SK-N-SH (cell line): ENCODE results near the gene PLEKHG2. TPM values are rescaled to one million over a fixed set of nuclear protein-coding genes. Genes with fewer than 3 reads are reported as not detected.

Experiments
- CTCF ChIA-PET: fragments of 300-600, 350-600 bp; formaldehyde crosslinking; extraction: SDS; loops from one replicate; lab custom pipeline; 2021; lab: Yijun Ruan, JAX
- POLR2A ChIA-PET: fragments of 350-600 bp; sonication (Branson Sonifier 250); formaldehyde crosslinking; extraction: SDS; loops from one replicate; lab custom pipeline; 2020; ENCODE audit warnings: antibody characterized with exemption, inconsistent platforms; lab: Yijun Ruan, JAX
- DNase-seq: peaks from one replicate; pipeline ENCODE4 v3.0.0; 2012
- H2AFZ ChIP-seq: fragments of 200-600 bp; sonication (generic); 2 replicates; pipeline ENCODE4 v1.8.1; 2016; ENCODE audit warnings: antibody characterized with exemption, mild to moderate bottlenecking, low read depth
- H3F3A ChIP-seq: fragments of 200-600 bp; sonication (generic); replicated peaks from 2 replicates; pipeline ENCODE3; 2016; ENCODE audit warnings: antibody characterized with exemption, mild to moderate bottlenecking; ENCODE audit not compliant: insufficient read depth
- H3K27ac ChIP-seq, 2 experiments: fragments of 200-500 bp in 1 of 2; fragments of 200-600 bp in 1 of 2; sonication (Bioruptor generic) in 1 of 2; sonication (generic), shearing (Covaris generic) in 1 of 2; 2 replicates each; pipeline versions ENCODE4 v1.5.1 to v1.6.1; 2014 to 2016; ENCODE audit warnings: low read depth in 2 of 2, inconsistent platforms in 1 of 2, low read length in 1 of 2, mild to moderate bottlenecking in 1 of 2, mixed read lengths in 1 of 2
- H3K27me3 ChIP-seq: fragments of 200-600 bp; sonication (generic), shearing (Covaris generic); 2 replicates; pipeline ENCODE4 v1.6.1; 2016; ENCODE audit warnings: mixed run types; ENCODE audit not compliant: insufficient read depth
- H3K36me3 ChIP-seq, 2 experiments: fragments of 200-500 bp in 1 of 2; fragments of 200-600 bp in 1 of 2; sonication (Bioruptor generic) in 1 of 2; sonication (generic) in 1 of 2; replicated peaks in 1 of 2; 2 replicates each; pipeline versions ENCODE3 to v1.5.1; 2014 to 2016; ENCODE audit warnings: low read length in 1 of 2, mild to moderate bottlenecking in 1 of 2; ENCODE audit not compliant: insufficient read depth in 2 of 2, control insufficient read depth in 1 of 2
- H3K4me1 ChIP-seq, 2 experiments: fragments of 200-500 bp in 1 of 2; fragments of 200-600 bp in 1 of 2; sonication (Bioruptor generic) in 1 of 2; sonication (generic), shearing (Covaris generic) in 1 of 2; 2 replicates each; pipeline versions ENCODE4 v1.5.1 to v1.6.1; 2014 to 2016; ENCODE audit warnings: low read depth in 1 of 2, low read length in 1 of 2, mixed run types in 1 of 2; ENCODE audit not compliant: insufficient read depth in 2 of 2, control insufficient read depth in 1 of 2
- H3K4me2 ChIP-seq: fragments of 200-600 bp; sonication (generic), shearing (Covaris generic); 2 replicates; pipeline ENCODE4 v1.6.1; 2017; ENCODE audit warnings: mixed run types
- H3K4me3 ChIP-seq, 2 experiments: fragments of 200-500 bp in 1 of 2; fragments of 200-600 bp in 1 of 2; sonication (Bioruptor generic) in 1 of 2; sonication (generic), shearing (Covaris generic) in 1 of 2; 2 replicates each; pipeline versions ENCODE4 v1.5.1 to v1.8.1; 2014 to 2016; ENCODE audit warnings: low read depth in 2 of 2, inconsistent platforms in 1 of 2, low read length in 1 of 2, mild to moderate bottlenecking in 1 of 2, mixed read lengths in 1 of 2, moderate library complexity in 1 of 2
- H3K79me2 ChIP-seq: fragments of 200-600 bp; sonication (generic); 2 replicates; pipeline ENCODE4 v1.8.1; 2017; ENCODE audit warnings: mild to moderate bottlenecking; ENCODE audit not compliant: insufficient read depth
- H3K9ac ChIP-seq: fragments of 200-600 bp; sonication (generic); 2 replicates; pipeline ENCODE4 v1.6.1; 2017; ENCODE audit warnings: mixed run types
- H3K9me2 ChIP-seq: fragments of 200-600 bp; sonication (generic); 2 replicates; pipeline ENCODE4 v1.6.1; 2017; ENCODE audit warnings: mixed run types
- H3K9me3 ChIP-seq: fragments of 200-600 bp; sonication (generic); 2 replicates; pipeline ENCODE4 v1.6.1; 2017; ENCODE audit warnings: mixed run types, mild to moderate bottlenecking, moderate library complexity
- H4K20me1 ChIP-seq: fragments of 200-600 bp; sonication (generic); 2 replicates; pipeline ENCODE4 v1.6.1; 2017; ENCODE audit warnings: mild to moderate bottlenecking, mixed run types; ENCODE audit not compliant: insufficient read depth
- GABPA ChIP-seq: IDR thresholded peaks from 2 replicates; pipeline ENCODE4 v1.4.0; 2012; ENCODE audit warnings: low read depth, mild to moderate bottlenecking
- JUND ChIP-seq: IDR thresholded peaks from 2 replicates; pipeline ENCODE4 v1.4.0; 2012
- PBX3 ChIP-seq: IDR thresholded peaks from 2 replicates; pipeline ENCODE4; 2012
- RAD21 ChIP-seq: IDR thresholded peaks from 2 replicates; pipeline ENCODE4 v1.6.1; 2012; ENCODE audit warnings: mild to moderate bottlenecking, low read length
- RFX5 ChIP-seq: IDR thresholded peaks from 2 replicates; pipeline ENCODE4 v1.6.1; 2012; ENCODE audit warnings: mild to moderate bottlenecking, improper control_type of control experiment, low read length
- TEAD4 ChIP-seq: IDR thresholded peaks from 2 replicates; pipeline ENCODE4 v1.4.0; 2012; ENCODE audit warnings: mild to moderate bottlenecking, borderline replicate concordance; ENCODE audit not compliant: insufficient read depth
- WGBS: methylation state at CpG from one replicate; pipeline ENCODE4 v1.1.6; 2017; ENCODE audit warnings: low lambda C conversion rate; 5-methylcytosine and 5-hydroxymethylcytosine counted together
- polyA plus RNA-seq, 3 experiments: library from polyadenylated mRNA; depleted of rRNA; stranded (reverse); fragments of >200 nt; gene quantifications; 2 replicates each; pipeline ENCODE4 v1.2.3, GENCODE V29; 2012
- TF ChIP-seq, protein P1 (sequence below): fragments of 200-600 bp; sonication (generic); IDR thresholded peaks from 2 replicates; pipeline ENCODE4 v1.6.1; 2017; ENCODE audit warnings: antibody characterized with exemption, mild to moderate bottlenecking, moderate library complexity

Gene PLEKHG2
- polyA plus RNA-seq, 1 of the 3 experiments (the other 2 are of a cell fraction): 13.6 TPM

GRCh38 chr19:39446365-39447084 is 34.1 kb downstream of the PLEKHG2 start:
- no peaks in the 10 kb centered on the region for H3K27me3 ChIP-seq
- H3K9me3 ChIP-seq: no peaks in the 10 kb centered on the region
- H2AFZ ChIP-seq: no peak overlapping the region
- no peaks in the 10 kb centered on the region for H3K9me2 ChIP-seq
- peaks cover 4 to 12% of the 10 kb centered on the region in 2 experiments; a peak in 3 of 4 replicates for H3K4me1 ChIP-seq
- TF ChIP-seq RAD21: no peak
- TF ChIP-seq PBX3: no peak
- ChIA-PET POLR2A (interaction anchor here (3.8 kb wide), 1 partner anchor 11 kb away, joined by 39 read pairs; the partner anchor contains the start of gene RPS16), CTCF (interaction anchor here (2.0 kb wide), 1 partner anchor 86 kb away, joined by 8 read pairs; the partner anchor contains the start of gene EID2B)
- H3K79me2 ChIP-seq: peaks cover 81% of the 10 kb centered on the region
- peak overlapping the region in 1 of 2 experiments; percentile 96; a peak in 1 of 4 replicates for H3K27ac ChIP-seq
- H3K36me3 ChIP-seq: peaks cover 0 to 17% of the 10 kb centered on the region in 2 experiments
- peaks cover 33% of the 10 kb centered on the region for H3F3A ChIP-seq
- DNase-seq: no peak
- H3K4me2 ChIP-seq: peak overlapping the region; percentile 97
- WGBS: 85% methylated on average over 16 of the region's 16 CpGs
- H3K9ac ChIP-seq: peak overlapping the region; percentile 97
- H3K4me3 ChIP-seq: peak overlapping the region; percentile 71 to 93
- H4K20me1 ChIP-seq: peaks cover 35% of the 10 kb centered on the region

DNA sequence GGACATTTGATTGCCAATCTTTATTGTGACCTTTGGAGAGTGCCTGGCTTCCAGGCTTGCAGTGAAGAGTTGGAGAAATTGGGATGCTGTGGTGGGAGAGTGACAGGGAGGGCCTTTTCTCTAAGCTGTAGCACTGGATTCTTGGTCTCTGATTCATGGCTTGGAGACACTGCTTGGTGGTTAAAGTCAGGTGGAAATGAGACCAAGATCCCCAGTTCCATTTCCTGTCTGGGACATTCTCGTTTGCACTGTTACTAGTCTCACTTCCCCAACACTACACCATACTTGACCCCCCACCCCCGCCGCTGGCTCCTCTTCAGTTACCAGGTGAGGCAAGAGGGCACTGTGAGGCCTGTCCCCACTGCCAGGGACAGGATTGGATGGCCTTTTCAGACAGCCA is 35.8 kb downstream of the PLEKHG2 start:
- Histone ChIP-seq H3K4me1 (peaks cover 4 to 12% of the 10 kb centered on the region in 2 experiments; a peak in 3 of 4 replicates), H3K9ac (0 out of 2 replicates have a peak overlapping the region, but pooled peaks have one; percentile 14), H3K4me3 (no peak overlapping the region), H3K9me2 (no peaks in the 10 kb centered on the region), H3K36me3 (peaks cover 0 to 26% of the 10 kb centered on the region in 2 experiments), H4K20me1 (peaks cover 43% of the 10 kb centered on the region), H3K27me3 (no peaks in the 10 kb centered on the region)
- POLR2A ChIA-PET: no interaction called here
- TF ChIP-seq, protein P1, sequence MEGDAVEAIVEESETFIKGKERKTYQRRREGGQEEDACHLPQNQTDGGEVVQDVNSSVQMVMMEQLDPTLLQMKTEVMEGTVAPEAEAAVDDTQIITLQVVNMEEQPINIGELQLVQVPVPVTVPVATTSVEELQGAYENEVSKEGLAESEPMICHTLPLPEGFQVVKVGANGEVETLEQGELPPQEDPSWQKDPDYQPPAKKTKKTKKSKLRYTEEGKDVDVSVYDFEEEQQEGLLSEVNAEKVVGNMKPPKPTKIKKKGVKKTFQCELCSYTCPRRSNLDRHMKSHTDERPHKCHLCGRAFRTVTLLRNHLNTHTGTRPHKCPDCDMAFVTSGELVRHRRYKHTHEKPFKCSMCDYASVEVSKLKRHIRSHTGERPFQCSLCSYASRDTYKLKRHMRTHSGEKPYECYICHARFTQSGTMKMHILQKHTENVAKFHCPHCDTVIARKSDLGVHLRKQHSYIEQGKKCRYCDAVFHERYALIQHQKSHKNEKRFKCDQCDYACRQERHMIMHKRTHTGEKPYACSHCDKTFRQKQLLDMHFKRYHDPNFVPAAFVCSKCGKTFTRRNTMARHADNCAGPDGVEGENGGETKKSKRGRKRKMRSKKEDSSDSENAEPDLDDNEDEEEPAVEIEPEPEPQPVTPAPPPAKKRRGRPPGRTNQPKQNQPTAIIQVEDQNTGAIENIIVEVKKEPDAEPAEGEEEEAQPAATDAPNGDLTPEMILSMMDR: no peak
- TF ChIP-seq PBX3 (no peak), GABPA (no peak), JUND (no peak), TEAD4 (no peak), RFX5 (no peak)
- TF ChIP-seq, all 33 proteins: peak for 0
- H3F3A ChIP-seq: peaks cover 23% of the 10 kb centered on the region
- peak overlapping the region; percentile 97 for H3K4me2 ChIP-seq
- CTCF ChIA-PET: interaction anchor here (0.7 kb wide), 2 partner anchors 85 to 91 kb away, joined by 3 read pairs; partner anchors contain the start of gene EID2
- WGBS: 89% methylated on average over 3 of the region's 3 CpGs
- H2AFZ ChIP-seq: no peak overlapping the region
- H3K27ac ChIP-seq: no peak overlapping the region
- peaks cover 98% of the 10 kb centered on the region for H3K79me2 ChIP-seq
- no peaks in the 10 kb centered on the region for H3K9me3 ChIP-seq
- no peak for DNase-seq
